Stimulated activated CD8-positive, alpha-beta memory T cell treated with anti-CD3 and anti-CD28 coated beads, Interleukin-2, amount 100 ng/mL, for 48 hours (primary cell): ENCODE measurements around the gene PTPRB.

ENCODE experiments used
- DNase-seq, 2 donors: peaks; one replicate each; pipeline ENCODE4 v3.0.0-alpha.2; 2020; ENCODE audit warnings: low read depth in 2 of 2

PTPRB gene

GRCh38 chr12:70637303-70638085, at the start of gene PTPRB:
Gene PTPRB, minus strand, starts transcription at chr12:70637429. Its CDS starts 34 bp downstream, at chr12:70637395.
- no peak for DNase-seq

- no peak for DNase-seq
These were observed 49.7 kb upstream of the PTPRB start for GRCh38 chr12:70686907-70687306.

DNA sequence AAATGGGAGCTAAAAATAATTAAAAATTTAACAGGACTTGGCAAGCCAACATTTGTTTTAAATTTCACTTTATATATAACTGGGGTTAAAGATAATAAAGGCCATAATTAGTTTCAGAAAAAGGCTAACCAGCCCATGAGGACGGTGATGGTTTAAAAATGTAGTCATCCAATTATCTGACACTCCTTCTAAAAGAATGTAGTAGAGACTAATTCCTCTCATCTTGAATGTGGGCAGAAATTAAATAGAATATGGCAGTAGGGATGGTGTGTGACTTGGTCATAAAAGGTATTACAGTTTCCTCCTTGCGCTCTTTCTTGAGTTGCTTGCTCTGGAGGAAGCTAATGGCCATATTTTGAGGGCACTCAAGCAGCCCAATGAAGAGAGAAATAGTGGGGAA, 49.1 kb upstream of the PTPRB start:
- no peak for DNase-seq

DNA sequence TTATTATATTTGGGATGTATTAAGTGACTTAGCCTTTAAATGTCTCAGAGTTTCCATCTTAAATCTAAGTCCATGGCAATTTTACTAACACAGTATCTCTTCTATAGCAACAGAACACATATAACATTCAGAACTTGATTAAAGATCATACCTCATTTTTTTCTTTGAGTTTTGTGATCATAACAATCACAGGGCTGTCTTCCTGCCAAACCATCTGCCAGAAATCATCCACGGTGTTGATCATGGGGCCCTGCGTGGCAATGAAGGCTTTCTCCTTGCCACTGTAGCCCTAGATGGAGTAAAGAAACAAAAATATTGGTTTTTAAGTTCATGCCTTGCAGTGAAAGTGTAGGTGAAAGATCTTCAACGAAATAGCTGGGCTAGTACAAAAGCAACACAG, 46.7 kb upstream of the PTPRB start:
- DNase-seq = no peak

- no peak for DNase-seq
These were observed 34.5 kb upstream of the PTPRB start for GRCh38 chr12:70671698-70672097.

- DNase-seq = no peak
These were observed 33.7 kb upstream of the PTPRB start for GRCh38 chr12:70670948-70671347.

DNA sequence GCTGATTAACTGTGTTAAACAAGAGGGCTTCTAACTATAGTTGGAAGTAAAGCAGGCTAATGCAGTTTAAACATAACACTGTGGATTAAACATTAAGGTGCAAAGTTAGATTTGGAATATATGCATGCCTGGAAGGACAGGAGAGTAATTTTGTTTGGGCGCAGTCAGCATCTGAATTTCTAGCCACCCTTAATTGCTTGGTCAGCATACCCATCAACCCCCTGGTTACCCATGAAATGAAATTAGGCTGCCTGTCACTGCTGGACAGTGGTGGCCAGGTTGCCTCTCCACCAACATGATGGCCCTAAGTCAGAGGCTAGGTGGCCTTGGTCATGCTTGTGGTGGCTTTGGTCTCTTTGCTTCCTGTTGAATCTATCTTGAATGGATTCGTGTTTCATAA, 30.0 kb upstream of the PTPRB start:
- DNase-seq = no peak

- no peak for DNase-seq
These were observed 29.1 kb upstream of the PTPRB start for GRCh38 chr12:70666364-70666763.

GRCh38 chr12:70664465-70664881, 27.2 kb upstream of the PTPRB start:
- DNase-seq = no peak

GRCh38 chr12:70663838-70664237, 26.6 kb upstream of the PTPRB start:
- no peak for DNase-seq

DNA sequence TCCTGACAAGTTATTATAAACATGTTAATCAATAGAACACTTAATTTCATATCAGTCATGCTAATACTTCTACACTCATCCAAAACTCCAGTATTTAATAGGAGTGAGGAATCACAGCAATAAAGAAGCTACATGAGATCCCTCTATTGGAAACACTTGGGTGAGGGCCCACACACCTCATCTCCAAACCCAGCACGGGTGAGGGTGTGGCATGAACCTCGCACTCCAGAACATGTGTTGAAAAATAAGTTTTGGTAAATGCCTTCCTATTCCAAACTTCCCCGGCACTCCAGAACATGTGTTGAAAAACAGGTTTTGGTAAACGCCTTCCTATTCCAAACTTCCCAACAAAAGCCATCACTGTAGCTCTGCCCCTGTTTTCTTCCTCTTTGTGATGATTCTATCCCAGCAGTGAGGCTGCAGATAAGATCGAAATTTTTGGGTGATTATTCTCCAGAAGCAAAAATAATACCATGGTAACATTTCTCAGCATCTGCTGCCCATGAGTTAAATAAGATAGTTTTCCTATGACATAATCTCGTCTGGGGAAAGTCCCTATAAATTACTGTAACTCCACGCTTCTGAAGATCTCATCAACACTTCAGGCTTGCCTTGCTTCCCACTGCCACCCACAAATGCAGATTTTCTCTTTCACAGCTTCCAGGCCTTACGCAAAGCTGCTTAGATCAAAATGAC, 24.4 kb upstream of the PTPRB start:
- no peak for DNase-seq

GRCh38 chr12:70660620-70661219, 23.5 kb upstream of the PTPRB start:
- no peak for DNase-seq

- no peak for DNase-seq
These were observed 22.9 kb upstream of the PTPRB start for GRCh38 chr12:70660002-70660604.

DNA sequence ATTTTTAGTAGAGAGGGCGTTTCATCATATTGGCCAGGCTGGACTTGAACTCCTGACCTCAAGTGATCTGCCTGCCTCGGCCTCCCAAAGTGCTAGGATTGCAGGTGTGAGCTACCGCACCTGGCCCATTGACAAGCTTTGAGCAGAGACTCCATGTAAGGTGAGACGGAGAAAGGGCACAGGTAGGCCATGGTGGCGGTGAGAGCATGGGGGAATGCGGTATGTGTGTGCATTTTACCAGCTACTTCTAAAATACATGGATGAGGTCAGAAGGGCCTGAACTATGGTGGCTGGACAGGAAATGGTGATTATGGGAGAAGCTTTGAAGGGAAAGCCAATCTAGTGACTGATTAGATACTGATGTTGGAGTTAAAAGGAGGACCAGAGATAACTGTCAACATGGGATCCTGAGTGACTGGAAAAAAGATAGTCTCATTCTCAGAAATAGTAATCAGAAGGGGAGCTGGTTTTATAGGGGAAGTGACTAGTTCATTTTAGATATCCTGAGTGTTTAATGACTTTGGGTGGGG, 21.9 kb upstream of the PTPRB start:
- no peak for DNase-seq

DNA sequence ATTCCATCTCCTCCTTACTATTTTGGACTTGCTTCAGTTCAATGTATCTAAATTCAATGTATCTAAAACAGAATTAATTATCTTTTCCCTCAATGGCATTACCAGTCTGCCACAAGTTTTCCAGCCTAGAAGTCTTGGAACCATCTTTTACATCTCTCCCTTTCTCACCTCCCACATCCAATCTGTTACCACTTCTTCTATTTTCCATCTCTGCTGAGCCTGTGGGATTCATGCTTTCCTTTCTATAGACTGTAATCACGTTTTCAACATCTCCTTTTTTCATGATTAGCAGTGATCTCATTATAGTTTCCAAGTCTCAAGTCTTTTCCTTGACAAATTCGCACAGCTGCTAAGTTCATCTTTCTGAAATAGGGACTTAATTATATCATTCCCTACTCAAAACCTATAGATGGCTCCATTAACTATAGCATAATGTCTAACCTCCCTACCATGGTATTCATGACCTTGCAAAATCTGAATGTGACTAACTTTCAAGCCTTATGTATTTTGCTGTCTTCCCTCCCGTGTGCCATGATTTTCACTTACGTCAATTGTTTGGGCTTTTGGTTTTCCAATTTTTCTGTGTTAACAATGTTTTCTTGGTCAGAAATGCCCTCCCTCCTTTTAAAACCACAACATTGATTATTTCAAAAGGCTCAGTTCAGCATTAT, 20.5 kb upstream of the PTPRB start:
- no peak for DNase-seq

DNA sequence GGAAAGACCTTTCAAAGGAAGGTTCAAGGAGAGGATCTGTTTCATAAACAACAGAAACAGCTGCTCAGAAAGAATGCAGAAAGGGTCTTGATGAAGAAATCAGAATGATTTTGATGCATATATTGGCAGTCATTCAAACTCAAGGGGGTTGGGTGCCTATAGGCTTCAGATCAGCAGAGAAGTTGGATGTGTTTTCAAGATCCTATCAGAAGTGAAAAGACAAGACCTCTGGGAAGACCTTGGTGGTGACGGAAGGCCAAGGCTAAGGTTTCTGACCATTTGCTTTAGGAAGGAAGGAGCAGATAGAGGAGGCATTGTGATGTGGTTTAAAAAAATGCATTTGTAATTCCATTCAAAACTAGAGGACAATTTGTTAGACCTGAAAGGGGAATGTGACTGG, 15.2 kb upstream of the PTPRB start:
- DNase-seq = no peak

GRCh38 chr12:70648831-70649230, 11.6 kb upstream of the PTPRB start:
- DNase-seq = no peak

DNA sequence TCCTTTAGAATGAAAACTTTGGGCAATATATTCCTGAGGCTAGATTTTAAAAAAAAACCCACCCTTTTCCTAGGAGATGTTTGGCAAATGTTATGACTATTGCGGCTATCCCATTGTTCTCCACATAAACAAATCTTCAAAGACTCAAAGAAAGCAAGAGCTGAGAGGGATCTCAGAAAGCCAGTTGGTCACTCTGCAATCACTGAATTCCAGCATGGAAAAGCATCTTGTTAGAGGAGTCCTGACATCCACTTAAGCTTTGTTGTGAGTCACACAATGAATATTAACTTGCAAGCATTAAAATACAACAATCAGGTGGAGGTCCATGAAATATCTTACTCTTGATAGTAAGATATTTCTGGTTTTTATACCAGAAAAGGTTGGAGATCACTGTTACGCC, 11.0 kb upstream of the PTPRB start:
- no peak for DNase-seq

DNA sequence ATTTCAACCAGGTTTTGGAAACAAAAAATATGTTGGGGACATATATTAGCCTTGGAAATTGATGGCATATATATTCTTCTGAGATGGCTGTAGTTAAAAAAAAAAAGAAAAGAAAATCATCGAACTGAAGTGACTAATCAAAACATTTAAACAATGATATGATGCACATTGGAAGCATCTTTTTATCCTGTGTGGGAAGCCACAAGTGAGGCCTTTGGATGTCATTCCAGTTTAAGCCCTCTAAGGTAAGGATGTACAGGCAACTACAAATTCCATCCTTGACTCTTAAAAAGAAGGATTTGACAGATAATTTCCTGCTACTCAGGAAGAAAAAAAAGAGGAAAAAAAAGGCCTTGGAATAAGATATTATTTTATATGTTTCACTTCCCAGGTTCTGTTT, 9.6 kb upstream of the PTPRB start:
- DNase-seq = no peak

DNA sequence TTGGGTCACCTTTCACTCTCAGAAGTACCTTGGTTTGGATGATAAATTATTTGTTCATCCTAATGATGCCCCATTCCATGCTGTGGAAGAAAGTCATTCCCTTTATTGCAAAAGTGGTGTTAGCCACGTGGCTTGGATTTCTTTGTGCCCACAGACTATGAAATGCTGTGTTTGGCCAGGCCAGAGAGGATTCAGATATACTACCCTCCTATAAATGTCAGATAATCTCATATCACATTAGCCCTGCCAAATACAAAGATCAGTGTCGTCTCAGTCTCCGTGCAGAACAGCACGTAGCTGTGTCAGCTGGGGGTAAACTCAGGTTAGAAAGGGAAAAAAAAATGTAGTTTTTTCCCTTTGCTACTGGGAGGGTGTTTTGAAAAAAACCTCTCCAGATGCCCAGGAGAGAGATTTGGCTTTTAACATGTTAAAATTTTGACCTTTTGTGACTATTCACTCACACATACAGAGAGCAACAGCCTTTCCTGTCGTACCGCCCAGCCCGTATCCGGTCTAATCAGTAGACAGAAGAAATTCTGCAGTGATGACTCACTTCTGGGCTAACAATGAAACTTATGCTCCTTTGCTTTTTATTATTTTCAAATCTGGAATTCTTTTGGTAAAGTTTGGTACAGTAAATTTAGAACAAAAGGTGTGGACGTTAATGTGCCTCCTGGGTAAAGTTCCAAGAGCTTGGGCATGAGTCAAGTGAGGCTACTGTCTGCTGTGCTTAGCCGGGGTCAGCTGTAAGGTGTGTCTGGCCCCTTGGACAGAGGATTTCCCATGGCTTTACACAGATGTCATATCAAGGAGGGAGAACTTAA, 8.5 kb upstream of the PTPRB start:
- no peak for DNase-seq

GRCh38 chr12:70644861-70645260, 7.6 kb upstream of the PTPRB start:
- DNase-seq = no peak
